Tracheal epithelial cell (primary cell): ENCODE measurements around the gene TREX2. TPM values are rescaled to one million over a fixed set of nuclear protein-coding genes. Genes with fewer than 3 reads are reported as not detected.

Experiments
- total RNA-seq: library from RNA; depleted of rRNA; stranded (reverse); fragments of >200 nt; gene quantifications from 2 replicates; pipeline ENCODE4 v1.2.1, GENCODE V29; 2014

Gene TREX2
- total RNA-seq: 2.7 and 3.4 TPM in 2 replicates

GRCh38 chrX:153445856-153446635 is at the start of gene TREX2:
Gene TREX2, minus strand, starts transcription at chrX:153446056. Its CDS starts 626 bp downstream, at chrX:153445430.

DNA sequence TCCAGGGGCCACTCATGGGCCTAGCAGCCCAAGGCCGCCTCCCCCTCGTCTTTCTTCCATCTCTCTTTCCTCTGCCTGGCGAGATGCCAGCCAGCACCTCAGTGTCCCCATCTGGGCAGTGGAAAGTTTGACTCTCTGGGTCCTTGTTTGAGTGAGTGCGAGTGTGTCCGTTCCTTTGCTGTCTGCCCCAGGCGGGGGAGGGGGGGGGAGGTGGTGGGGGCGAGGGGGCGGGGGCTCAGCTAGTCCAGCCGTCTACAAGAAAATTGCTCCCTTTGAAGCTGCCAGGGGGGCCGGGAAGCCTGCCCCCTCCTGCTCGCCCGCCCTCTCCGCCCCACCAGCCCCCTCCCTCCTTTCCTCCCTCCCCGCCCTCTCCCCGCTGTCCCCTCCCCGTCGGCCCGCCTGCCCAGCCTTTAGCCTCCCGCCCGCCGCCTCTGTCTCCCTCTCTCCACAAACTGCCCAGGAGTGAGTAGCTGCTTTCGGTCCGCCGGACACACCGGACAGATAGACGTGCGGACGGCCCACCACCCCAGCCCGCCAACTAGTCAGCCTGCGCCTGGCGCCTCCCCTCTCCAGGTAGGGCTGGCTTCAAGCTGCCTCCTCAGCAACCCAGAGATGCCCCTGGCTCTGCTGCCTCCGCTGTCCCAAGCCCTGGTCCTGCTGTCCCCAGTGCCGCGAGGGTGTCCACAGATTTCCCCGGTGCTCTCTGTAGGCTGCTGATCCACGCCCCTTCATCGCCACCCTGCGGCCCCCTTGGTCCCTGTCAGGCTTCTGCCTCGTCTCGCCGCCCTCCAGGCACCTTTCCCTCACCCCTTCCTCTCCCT is 48.9 kb upstream of the TREX2 start, which contains the start of gene BGN:
BGN (plus strand) TSS at position 440 of the 821 bp plus-strand sequence. CDS start 9,652 bp downstream, outside the sequence.

GRCh38 chrX:153470411-153471363 is 24.8 kb upstream of the TREX2 start, which contains the start of gene HAUS7:
Gene HAUS7, minus strand, starts transcription at chrX:153470576. Its CDS starts 19 bp downstream, at chrX:153470557.

DNA sequence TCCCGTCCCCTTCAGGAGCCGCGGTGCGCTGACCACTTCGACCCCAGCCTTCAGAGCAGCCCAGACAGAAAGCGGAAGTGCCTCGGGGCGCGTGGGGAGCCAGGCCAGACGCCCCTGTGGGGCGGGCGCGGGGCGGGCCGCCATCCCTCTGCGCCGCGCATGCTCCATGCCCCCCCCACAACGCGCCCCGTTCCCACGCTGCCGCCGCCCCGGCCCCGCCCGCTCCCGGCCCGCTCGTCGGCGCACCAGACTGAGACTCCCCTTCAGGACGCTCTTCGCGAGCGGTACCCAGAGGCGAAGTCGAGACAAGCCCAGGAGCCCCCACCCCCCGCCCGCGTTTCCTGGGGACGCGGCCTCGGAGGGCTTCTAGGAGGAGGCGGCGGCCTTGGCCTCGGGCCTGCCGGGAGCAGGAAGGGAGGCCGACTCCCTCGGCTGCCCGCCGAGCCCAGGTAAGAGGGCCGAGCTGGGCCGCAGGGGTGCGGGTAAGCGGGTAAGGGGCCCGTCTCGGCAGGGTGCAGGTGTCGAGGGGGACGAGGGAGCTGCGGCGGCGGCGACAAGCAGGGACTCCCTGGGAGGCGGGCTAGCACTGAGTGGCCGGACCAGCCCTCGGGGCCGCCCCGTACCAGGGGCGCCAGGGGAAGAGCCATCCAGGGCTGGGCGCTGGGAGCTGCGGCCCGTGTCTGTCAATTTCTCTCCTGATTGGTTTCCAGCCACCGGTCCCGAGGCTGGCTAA is 34.4 kb downstream of the TREX2 start, which contains the start of gene ZFP92:
ZFP92 (plus strand) TSS at position 218 of the 733 bp plus-strand sequence. CDS start 6,851 bp downstream, outside the sequence.

GRCh38 chrX:153401133-153401764 is 44.6 kb downstream of the TREX2 start, which contains the start of gene PNMA6E:
Gene PNMA6E, minus strand, starts transcription at chrX:153401350. Its CDS starts 2,501 bp downstream, at chrX:153398849.

Other genes with a start within 250 kb of the TREX2 start
- gene PNMA6F, start 124.3 kb downstream of the TREX2 start, total RNA-seq: not detected in 2 replicates
- 4.3 and 5.1 TPM in 2 replicates for gene ZNF275, start 111.9 kb downstream of the TREX2 start, total RNA-seq
- gene PNMA6E, start 44.7 kb downstream of the TREX2 start, total RNA-seq: under 0.01 TPM in 1 of 2 replicates, not detected in the other
- 0.43 and 0.72 TPM in 2 replicates for gene ZFP92, start 34.6 kb downstream of the TREX2 start, total RNA-seq
- gene HAUS7, start 24.5 kb upstream of the TREX2 start, total RNA-seq: 4.7 and 10.6 TPM in 2 replicates
- 0.21 and 0.48 TPM in 2 replicates for gene BGN, start 48.9 kb upstream of the TREX2 start, total RNA-seq
- not detected in 2 replicates for gene ATP2B3, start 71.6 kb upstream of the TREX2 start, total RNA-seq
- 37.7 and 64.8 TPM in 2 replicates for gene CCNQ, start 153.1 kb upstream of the TREX2 start, total RNA-seq
- gene DUSP9, start 201.1 kb upstream of the TREX2 start, total RNA-seq: 1.5 and 1.7 TPM in 2 replicates
- 3.9 and 4.7 TPM in 2 replicates for gene PNCK, start 227.8 kb upstream of the TREX2 start, total RNA-seq
- gene SLC6A8, start 241.9 kb upstream of the TREX2 start, total RNA-seq: 41.4 and 44.8 TPM in 2 replicates